ENCODE results near the gene FBXO15. TPM values are rescaled to one million over a fixed set of nuclear protein-coding genes. Genes with fewer than 3 reads are reported as not detected.

FBXO15 gene
- total RNA-seq (2022; extraction: Qiagen RNA extraction): 0.48 to 1.1 TPM (median 0.62 TPM) in 5 replicates

GRCh38 chr18:74147779-74148542, at the start of gene FBXO15, which contains the start of gene TIMM21:
Gene FBXO15 (minus strand): TSS chr18:74147834. CDS start chr18:74147785, 49 bp downstream.
Gene TIMM21 (plus strand): TSS chr18:74148523. CDS start chr18:74148809, 286 bp downstream.

Other genes starting within 250 kb of the FBXO15 start
- 44.6 to 60.4 TPM (median 55.5 TPM) in 5 replicates for gene TIMM21, start 689 bp upstream of the FBXO15 start, total RNA-seq (2022; extraction: Qiagen RNA extraction)
- 120 to 138 TPM (median 127 TPM) in 5 replicates for gene CYB5A, start 144.1 kb upstream of the FBXO15 start, total RNA-seq (2022; extraction: Qiagen RNA extraction)
- not detected in 5 replicates for gene C18orf63, start 168.0 kb upstream of the FBXO15 start, total RNA-seq (2022; extraction: Qiagen RNA extraction)